Fibroblast of skin of back (primary cell): ENCODE results near the gene CLEC10A. TPM values are rescaled to one million over a fixed set of nuclear protein-coding genes. Genes with fewer than 3 reads are reported as not detected.
"Not testable (repeated sequence)": the region's sequence is repeated elsewhere in the genome, so short reads cannot be mapped to it uniquely, and the experiment has no call there.

Experiments
- DNase-seq: peaks from one replicate; pipeline ENCODE4 v3.0.0-alpha.2; 2013
- polyA plus RNA-seq, 2 experiments: library from polyadenylated mRNA; unstranded; fragments of 120-200 nt; gene quantifications; one replicate each; pipeline ENCODE4 v1.2.1, GENCODE V29; 2013; ENCODE audit not compliant: insufficient read length in 2 of 2

Gene CLEC10A, protein sequence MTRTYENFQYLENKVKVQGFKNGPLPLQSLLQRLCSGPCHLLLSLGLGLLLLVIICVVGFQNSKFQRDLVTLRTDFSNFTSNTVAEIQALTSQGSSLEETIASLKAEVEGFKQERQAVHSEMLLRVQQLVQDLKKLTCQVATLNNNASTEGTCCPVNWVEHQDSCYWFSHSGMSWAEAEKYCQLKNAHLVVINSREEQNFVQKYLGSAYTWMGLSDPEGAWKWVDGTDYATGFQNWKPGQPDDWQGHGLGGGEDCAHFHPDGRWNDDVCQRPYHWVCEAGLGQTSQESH
- polyA plus RNA-seq (2013, experiment 1 of 2; ENCODE audit: insufficient read length): not detected
- not detected for polyA plus RNA-seq (2013, experiment 2 of 2; ENCODE audit: insufficient read length)

GRCh38 chr17:7079581-7080455, at the start of gene CLEC10A:
Gene CLEC10A (minus strand): TSS chr17:7080251. CDS start chr17:7078812, 1,439 bp downstream.
- DNase-seq: no peak

DNA sequence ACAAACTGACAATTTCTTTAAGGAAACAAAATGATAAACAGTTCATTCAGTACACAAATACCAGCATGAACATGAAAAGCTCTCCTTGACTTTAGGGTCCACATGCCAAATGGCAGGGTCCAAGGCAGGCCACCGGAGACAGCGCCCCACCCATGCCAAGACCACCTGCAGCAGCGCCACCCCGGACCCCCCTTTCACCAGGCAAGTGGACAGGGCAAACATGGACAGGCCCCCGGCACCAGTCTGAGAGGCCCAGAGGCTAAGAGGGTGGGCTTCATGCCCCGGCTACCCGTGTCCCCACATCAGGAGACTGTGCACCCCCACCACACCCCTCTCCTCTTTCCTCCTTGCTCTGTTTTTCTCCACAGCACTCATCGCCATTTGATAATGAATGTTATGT, 49.3 kb upstream of the CLEC10A start:
- DNase-seq: no peak

GRCh38 chr17:7128160-7128559, 48.1 kb upstream of the CLEC10A start:
- DNase-seq: no peak

GRCh38 chr17:7127501-7127900, 47.5 kb upstream of the CLEC10A start:
- not testable (repeated sequence) for DNase-seq

GRCh38 chr17:7126386-7126785, 46.3 kb upstream of the CLEC10A start:
- DNase-seq: not testable (repeated sequence)

DNA sequence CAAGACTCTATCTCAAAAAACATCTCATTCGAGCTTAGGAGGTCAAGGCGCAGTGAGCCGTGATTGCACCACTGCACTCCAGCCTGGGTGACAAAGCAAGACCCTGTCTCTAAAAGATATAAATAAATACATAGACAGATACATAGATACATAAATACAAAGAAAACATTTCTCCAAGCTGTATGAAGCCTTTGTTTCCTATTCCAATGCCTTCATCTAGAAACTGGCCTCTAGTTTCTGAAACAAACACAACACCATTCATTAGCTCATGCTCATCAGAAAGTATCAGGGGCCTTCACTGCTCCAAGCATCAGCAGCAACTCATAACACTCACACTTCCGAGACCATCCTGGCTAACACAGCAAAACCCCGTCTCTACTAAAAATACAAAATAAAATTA, 44.9 kb upstream of the CLEC10A start:
- no peak for DNase-seq

GRCh38 chr17:7123844-7124243, 43.8 kb upstream of the CLEC10A start:
- no peak for DNase-seq

DNA sequence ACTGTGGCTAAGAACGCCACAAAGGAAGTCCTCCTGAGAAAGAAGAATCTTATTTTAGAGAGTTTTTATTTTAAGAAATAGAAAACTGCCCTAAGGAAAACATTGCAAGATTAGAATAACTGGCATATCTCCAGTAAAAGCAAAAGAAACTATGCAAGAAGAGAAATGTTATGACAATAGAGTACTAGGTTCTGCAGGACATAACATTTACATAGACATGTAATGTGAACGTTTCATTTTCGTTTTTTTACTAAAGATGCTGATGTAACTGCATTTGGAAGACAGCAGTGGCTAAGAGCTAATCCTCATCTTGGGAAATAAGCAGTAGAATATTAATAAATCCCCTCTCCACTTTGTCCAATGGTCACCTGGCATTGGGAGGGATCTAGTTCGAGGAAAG, 42.3 kb upstream of the CLEC10A start:
- peak; percentile 58 for DNase-seq

- not testable (repeated sequence) for DNase-seq
These were observed 40.6 kb upstream of the CLEC10A start for GRCh38 chr17:7120635-7121034.

DNA sequence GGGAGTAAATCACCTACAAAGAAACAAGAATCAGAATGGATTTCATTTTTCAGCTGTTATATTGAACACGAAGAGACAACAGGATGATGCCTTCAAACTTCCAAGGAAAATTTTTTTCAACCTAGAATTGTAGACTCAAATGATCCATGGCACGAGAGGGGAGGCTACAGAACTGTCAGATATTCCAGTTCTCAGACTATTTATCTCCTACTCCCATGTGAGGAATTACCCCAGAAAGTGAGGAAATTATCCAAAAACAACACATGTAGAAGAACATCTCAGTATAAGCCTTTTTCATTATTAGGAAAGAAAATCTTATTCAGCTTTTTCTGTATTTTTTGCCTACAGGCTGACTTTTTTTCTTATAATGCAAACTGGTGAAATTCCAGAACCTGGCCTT, 40.1 kb upstream of the CLEC10A start:
- no peak for DNase-seq

GRCh38 chr17:7119314-7119713, 39.3 kb upstream of the CLEC10A start:
- DNase-seq: no peak

GRCh38 chr17:7114875-7115614, 35.0 kb upstream of the CLEC10A start:
- no peak for DNase-seq

- DNase-seq: no peak
These were observed 34.3 kb upstream of the CLEC10A start, which contains the start of gene ASGR2 for GRCh38 chr17:7114241-7114874. Gene ASGR2 (minus strand): TSS chr17:7114822. CDS start chr17:7114240, 582 bp downstream.

DNA sequence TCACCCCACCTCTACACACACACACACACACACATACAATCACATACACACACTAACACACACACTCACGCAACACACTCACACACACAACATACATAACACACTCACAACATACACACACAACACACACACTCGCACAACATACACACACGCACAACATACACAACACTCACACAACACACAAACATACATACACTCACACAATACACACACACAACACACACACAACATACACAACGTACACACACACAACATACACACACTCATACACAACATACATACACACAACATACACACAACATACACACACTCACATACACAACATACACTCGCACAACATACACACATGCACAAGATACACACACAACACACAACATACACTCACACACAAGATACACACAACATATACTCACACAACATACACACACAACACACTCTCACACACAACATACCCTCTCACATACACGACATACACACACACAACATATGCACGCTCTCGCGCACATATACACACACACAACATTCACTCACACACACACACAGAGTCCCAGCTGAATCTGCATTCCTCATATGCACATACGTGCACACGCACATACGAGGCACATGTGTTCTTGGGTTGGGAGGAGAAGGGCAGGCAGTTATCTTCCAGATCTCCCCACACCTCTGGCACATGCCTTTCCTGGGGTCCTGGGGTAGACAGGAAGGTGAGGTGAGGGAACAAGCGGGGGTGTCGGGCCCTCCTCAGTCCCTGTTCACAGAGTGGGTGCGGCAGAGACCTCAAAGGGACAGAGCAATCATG, 33.4 kb upstream of the CLEC10A start:
- DNase-seq: no peak

- DNase-seq: no peak
These were observed 32.6 kb upstream of the CLEC10A start for GRCh38 chr17:7112510-7113108.

- no peak for DNase-seq
These were observed 31.9 kb upstream of the CLEC10A start for GRCh38 chr17:7111784-7112509.

GRCh38 chr17:7110617-7111306, 30.7 kb upstream of the CLEC10A start:
- no peak for DNase-seq

DNA sequence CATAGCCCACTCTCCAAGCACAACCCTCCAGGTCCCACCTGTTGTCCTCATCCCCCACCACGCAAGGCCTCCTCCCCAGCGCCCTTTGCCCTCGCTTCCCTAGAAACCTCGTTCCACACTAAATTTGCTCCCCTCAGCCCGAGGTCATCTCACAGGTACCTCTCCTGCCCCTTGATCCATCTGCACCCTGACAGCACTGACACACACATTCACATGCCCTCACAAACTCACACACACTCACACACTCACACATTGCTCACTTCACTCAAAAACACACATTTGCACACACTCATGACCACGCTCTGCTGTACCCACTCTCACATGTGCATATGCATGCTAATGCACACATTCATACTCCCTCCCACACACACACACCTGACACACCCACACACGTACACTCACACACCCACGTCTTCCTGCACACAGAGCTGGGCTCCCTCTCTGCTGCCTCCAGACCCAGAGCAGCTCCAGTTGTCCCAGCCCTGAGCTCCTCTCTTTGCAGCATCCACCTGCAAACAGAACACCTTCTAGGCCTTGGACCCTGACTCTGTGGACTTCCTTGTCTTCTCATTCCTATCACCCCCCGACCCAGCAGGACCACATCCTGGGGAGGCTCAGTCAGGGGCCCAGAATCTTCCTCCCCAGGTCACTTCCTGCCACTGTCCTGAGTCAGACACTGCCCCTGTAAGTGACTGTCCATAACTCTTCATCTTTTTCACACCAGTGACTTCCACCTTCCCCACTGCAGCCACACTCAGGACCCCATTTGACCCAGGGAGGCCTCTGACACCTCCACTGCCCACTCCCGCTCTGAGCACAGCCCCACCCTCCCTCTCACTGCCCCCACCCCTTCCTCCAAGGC, 29.6 kb upstream of the CLEC10A start:
- DNase-seq: no peak

GRCh38 chr17:7108981-7109380, 28.9 kb upstream of the CLEC10A start:
- no peak for DNase-seq
